T follicular helper cell (primary cell): ENCODE measurements around the gene DAAM2.

Experiments
- DNase-seq: peaks from one replicate; pipeline ENCODE4 v3.0.0-alpha.2; 2020; ENCODE audit warnings: low read depth

DAAM2 gene

GRCh38 chr6:39819228-39819627 is 27.1 kb downstream of the DAAM2 start:
- no peak for DNase-seq

- no peak for DNase-seq
Measured at GRCh38 chr6:39819676-39820075, 27.5 kb downstream of the DAAM2 start.

- DNase-seq = no peak
Measured at GRCh38 chr6:39820553-39820952, 28.4 kb downstream of the DAAM2 start.

GRCh38 chr6:39821046-39821740 is 29.0 kb downstream of the DAAM2 start:
- DNase-seq = no peak

- DNase-seq = no peak
Measured at GRCh38 chr6:39821742-39822532, 29.8 kb downstream of the DAAM2 start.

GRCh38 chr6:39822846-39823815 is 31.0 kb downstream of the DAAM2 start:
- no peak for DNase-seq

- no peak for DNase-seq
Measured at GRCh38 chr6:39824030-39824926, 32.1 kb downstream of the DAAM2 start.

GRCh38 chr6:39829331-39829730 is 37.2 kb downstream of the DAAM2 start:
- no peak for DNase-seq

GRCh38 chr6:39830444-39830843 is 38.3 kb downstream of the DAAM2 start:
- DNase-seq = no peak

- no peak for DNase-seq
Measured at GRCh38 chr6:39831701-39832100, 39.5 kb downstream of the DAAM2 start.

- DNase-seq = no peak
Measured at GRCh38 chr6:39834278-39834677, 42.1 kb downstream of the DAAM2 start.

GRCh38 chr6:39834866-39835265 is 42.7 kb downstream of the DAAM2 start:
- DNase-seq = no peak

GRCh38 chr6:39835821-39836295 is 43.7 kb downstream of the DAAM2 start:
- DNase-seq = no peak

GRCh38 chr6:39836606-39837005 is 44.4 kb downstream of the DAAM2 start:
- no peak for DNase-seq

- no peak for DNase-seq
Measured at GRCh38 chr6:39839445-39839844, 47.3 kb downstream of the DAAM2 start.

- DNase-seq = no peak
Measured at GRCh38 chr6:39840781-39841180, 48.6 kb downstream of the DAAM2 start.

- DNase-seq = no peak
Measured at GRCh38 chr6:39841291-39841690, 49.1 kb downstream of the DAAM2 start.

- no peak for DNase-seq
Measured at GRCh38 chr6:39841923-39842322, 49.7 kb downstream of the DAAM2 start.

GRCh38 chr6:39843305-39844020 is 51.3 kb downstream of the DAAM2 start:
- DNase-seq = no peak

- no peak for DNase-seq
Measured at GRCh38 chr6:39844866-39845265, 52.7 kb downstream of the DAAM2 start.
